Spleen (tissue), 11 donors: ENCODE data around the gene CHURC1. TPM values are rescaled to one million over a fixed set of nuclear protein-coding genes. Genes with fewer than 3 reads are reported as not detected.

ENCODE experiments used
- DNase-seq: peaks from one replicate; pipeline ENCODE4 v3.0.0-alpha.2; 2020
- H3K27ac ChIP-seq, 8 donors: fragments of 200-600 bp; sonication (generic) in 7 of 8; 1 replicate in 4 of 8; 2 replicates in 4 of 8; pipeline versions ENCODE4 v1.5.0 to v1.8.0; 2016 to 2021; ENCODE audit warnings: inconsistent platforms in 4 of 8, mild to moderate bottlenecking in 4 of 8, moderate library complexity in 1 of 8
- H3K27me3 ChIP-seq, 7 donors: fragments of 200-600 bp; sonication (generic) in 6 of 7; replicated peaks in 1 of 7; 1 replicate in 4 of 7; 2 replicates in 3 of 7; pipeline versions ENCODE4 v1.5.0 to v1.8.0; 2016 to 2021; ENCODE audit warnings: inconsistent platforms in 3 of 7, mild to moderate bottlenecking in 1 of 7
- H3K36me3 ChIP-seq, 6 donors: fragments of 200-600 bp; sonication (generic) in 5 of 6; 1 replicate in 4 of 6; 2 replicates in 2 of 6; pipeline versions ENCODE4 v1.5.0 to v1.8.0; 2016 to 2021; ENCODE audit warnings: inconsistent platforms in 2 of 6
- H3K4me1 ChIP-seq, 6 donors: fragments of 200-600 bp; sonication (generic) in 5 of 6; 1 replicate in 3 of 6; 2 replicates in 3 of 6; pipeline versions ENCODE4 v1.5.0 to v1.8.0; 2016 to 2021; ENCODE audit warnings: inconsistent platforms in 3 of 6
- H3K4me3 ChIP-seq, 8 donors: fragments of 200-600 bp; sonication (generic) in 7 of 8; 1 replicate in 4 of 8; 2 replicates in 4 of 8; pipeline versions ENCODE4 v1.5.0 to v1.8.0; 2016 to 2021; ENCODE audit warnings: inconsistent platforms in 4 of 8, mild to moderate bottlenecking in 4 of 8, moderate library complexity in 2 of 8
- H3K9me3 ChIP-seq, 8 donors: fragments of 200-600 bp; sonication (generic) in 7 of 8; 1 replicate in 4 of 8; 2 replicates in 4 of 8; pipeline versions ENCODE4 v1.5.0 to v1.8.0; 2016 to 2021; ENCODE audit warnings: inconsistent platforms in 4 of 8
- CTCF ChIP-seq, 11 experiments: fragments of 200-600 bp in 7 of 11; fragments of 450-650 bp in 4 of 11; sonication (generic) in 4 of 11; IDR thresholded peaks in 8 of 11; conservative IDR thresholded peaks in 3 of 11; 1 replicate in 7 of 11; 2 replicates in 4 of 11; pipeline versions ENCODE4 v1.4.0 to v1.8.0; 2016 to 2021; ENCODE audit warnings: antibody characterized with exemption in 11 of 11, inconsistent platforms in 4 of 11, mild to moderate bottlenecking in 1 of 11
- POLR2A ChIP-seq, 3 donors: fragments of 450-650 bp; IDR thresholded peaks; one replicate each; pipeline ENCODE4 v1.5.1; 2017; ENCODE audit warnings: antibody characterized with exemption in 3 of 3, mild to moderate bottlenecking in 1 of 3
- POLR2AphosphoS5 ChIP-seq, 3 donors: sonication (generic); formaldehyde crosslinking; IDR thresholded peaks; one replicate each; pipeline ENCODE4 v1.5.1; 2017; ENCODE audit warnings: antibody characterized with exemption in 3 of 3
- WGBS, 5 donors: extraction: QIAGEN DNeasy Blood & Tissue Kit in 3 of 5; methylation state at CpG; one replicate each; pipeline versions ENCODE4 v1.1.5 to v1.1.7; 2013 to 2018; 5-methylcytosine and 5-hydroxymethylcytosine counted together
- intact Hi-C: fragments of 100-400 bp; cut with DNase I; formaldehyde crosslinking; loops from one replicate; pipeline ENCODE4 v1.15.0; 2023; ENCODE audit warnings: low total_unique reads
- polyA plus RNA-seq, 3 donors: library from polyadenylated mRNA; stranded (reverse); fragments of 200-250 nt; gene quantifications; one replicate each; pipeline ENCODE4 v1.2.1, GENCODE V29; 2013
- total RNA-seq, 7 donors: library from RNA; depleted of rRNA in 3 of 7; stranded (reverse); fragments of >200 nt in 3 of 7; fragmentation: NEBNext Ultra II Directional in 4 of 7; extraction: Animal tissue kit (Norgen Biotek cat#: 25700) in 4 of 7; gene quantifications; one replicate each; pipeline versions ENCODE4 v1.1.0 to v1.2.1, GENCODE V29; 2016 to 2021
- donor health status: healthy with polysubstance abuse.
- donor health status: DM: no; HTN: no; CAD: no; lungs with moderate emphysema.
- donor health status: DM: no; HTN: no; CAD: no.
- donor health status: Bipolar disorder and iron deficiency.
- donor health status: healthy.
- donor health status: DM: no; HTN: no; CAD: no.
- donor health status: DM: yes; HTN: yes; CAD: no.

Gene CHURC1
- total and polyA plus RNA-seq, 10 donors: 34.0 to 135 (median 64.2) TPM

- intact Hi-C loops: no loop called here
- WGBS, 5 donors: 67 to 90% (median 81%) methylated on average over 3 of the region's 3 CpGs
Measured at GRCh38 chr14:64867182-64867581, 47.1 kb upstream of the CHURC1 start.

DNA sequence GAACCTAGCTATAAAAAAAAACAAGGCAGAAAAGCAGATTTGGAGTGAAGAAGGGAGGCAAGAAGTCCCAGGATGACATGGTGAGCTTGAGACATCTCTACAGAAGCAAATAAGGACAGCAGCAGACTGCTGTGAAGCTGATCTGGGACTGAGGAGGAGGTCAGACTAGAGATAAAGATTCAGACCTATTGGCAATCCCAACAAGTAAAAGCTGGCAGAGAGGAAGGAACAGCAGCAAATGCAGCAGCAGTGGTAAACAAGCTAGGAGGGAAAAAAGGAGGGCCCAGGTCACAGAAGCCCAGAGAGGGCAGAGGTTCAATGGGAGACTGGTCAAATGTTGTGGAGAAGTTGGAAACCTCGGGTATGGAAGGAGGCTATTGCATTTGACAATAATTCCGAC is 45.9 kb upstream of the CHURC1 start:
- Histone ChIP-seq H3K27me3 (peaks cover 0 to 4% (median 0%) of the 10 kb centered on the region in 7 donors), H3K27ac (no peak overlapping the region), H3K4me3 (no peak overlapping the region), H3K9me3 (no peaks in the 10 kb centered on the region), H3K36me3 (no peaks in the 10 kb centered on the region), H3K4me1 (peaks cover 0 to 11% (median 8%) of the 10 kb centered on the region in 6 donors)
- intact Hi-C loops: no loop called here
- TF ChIP-seq POLR2A (IDR thresholded peaks at IDR 0.05) (no peak), CTCF (IDR thresholded peaks at IDR 0.05 in 8 of 11, conservative IDR thresholded peaks at IDR 0.05 in 3 of 11) (no peak), POLR2AphosphoS5 (IDR thresholded peaks at IDR 0.05) (no peak)
- WGBS, 5 donors: 84 to 92% (median 88%) methylated on average over 2 of the region's 2 CpGs
- no peak for DNase-seq

More at GRCh38 chr14:64867182-64867581, 47.1 kb upstream of the CHURC1 start:
- no peak overlapping the region for H3K4me3 ChIP-seq
- H3K27ac ChIP-seq: no peak overlapping the region
- no peaks in the 10 kb centered on the region for H3K36me3 ChIP-seq
- no peaks in the 10 kb centered on the region for H3K9me3 ChIP-seq
- H3K4me1 ChIP-seq: peaks cover 0 to 11% (median 8%) of the 10 kb centered on the region in 6 donors
- H3K27me3 ChIP-seq: peaks cover 0 to 4% (median 0%) of the 10 kb centered on the region in 7 donors
- TF ChIP-seq POLR2A (IDR thresholded peaks at IDR 0.05) (no peak), CTCF (IDR thresholded peaks at IDR 0.05 in 8 of 11, conservative IDR thresholded peaks at IDR 0.05 in 3 of 11) (no peak), POLR2AphosphoS5 (IDR thresholded peaks at IDR 0.05) (no peak)
- no peak for DNase-seq

- Histone ChIP-seq H3K9me3 (no peaks in the 10 kb centered on the region), H3K36me3 (no peaks in the 10 kb centered on the region), H3K4me3 (no peak overlapping the region), H3K4me1 (peaks cover 0 to 11% (median 8%) of the 10 kb centered on the region in 6 donors), H3K27me3 (peaks cover 0 to 4% (median 0%) of the 10 kb centered on the region in 7 donors), H3K27ac (no peak overlapping the region)
- 45 to 96% (median 54%) methylated on average over 1 of the region's 1 CpG for WGBS, 5 donors
- DNase-seq: no peak
- intact Hi-C loops: no loop called here
- TF ChIP-seq POLR2AphosphoS5 (IDR thresholded peaks at IDR 0.05) (no peak), CTCF (IDR thresholded peaks at IDR 0.05 in 8 of 11, conservative IDR thresholded peaks at IDR 0.05 in 3 of 11) (no peak), POLR2A (IDR thresholded peaks at IDR 0.05) (no peak)
Measured at GRCh38 chr14:64868841-64869240, 45.4 kb upstream of the CHURC1 start.

- H3K36me3 ChIP-seq: no peaks in the 10 kb centered on the region
- peaks cover 0 to 4% (median 0%) of the 10 kb centered on the region in 7 donors for H3K27me3 ChIP-seq
- no peak for DNase-seq
- WGBS, 5 donors: 16 to 32% (median 20%) methylated on average over 2 of the region's 2 CpGs
- intact Hi-C loops: no loop called here
- H3K4me3 ChIP-seq: no peak overlapping the region
- no peaks in the 10 kb centered on the region for H3K9me3 ChIP-seq
- TF ChIP-seq POLR2A (IDR thresholded peaks at IDR 0.05): no peak
- TF ChIP-seq CTCF (IDR thresholded peaks at IDR 0.05 in 8 of 11, conservative IDR thresholded peaks at IDR 0.05 in 3 of 11): no peak
- TF ChIP-seq POLR2AphosphoS5 (IDR thresholded peaks at IDR 0.05): no peak
- peaks cover 0 to 11% (median 8%) of the 10 kb centered on the region in 6 donors for H3K4me1 ChIP-seq
- H3K27ac ChIP-seq: no peak overlapping the region
Measured at GRCh38 chr14:64870160-64870559, 44.1 kb upstream of the CHURC1 start.
